ENCODE results near the gene ITPK1.

ITPK1 gene

DNA sequence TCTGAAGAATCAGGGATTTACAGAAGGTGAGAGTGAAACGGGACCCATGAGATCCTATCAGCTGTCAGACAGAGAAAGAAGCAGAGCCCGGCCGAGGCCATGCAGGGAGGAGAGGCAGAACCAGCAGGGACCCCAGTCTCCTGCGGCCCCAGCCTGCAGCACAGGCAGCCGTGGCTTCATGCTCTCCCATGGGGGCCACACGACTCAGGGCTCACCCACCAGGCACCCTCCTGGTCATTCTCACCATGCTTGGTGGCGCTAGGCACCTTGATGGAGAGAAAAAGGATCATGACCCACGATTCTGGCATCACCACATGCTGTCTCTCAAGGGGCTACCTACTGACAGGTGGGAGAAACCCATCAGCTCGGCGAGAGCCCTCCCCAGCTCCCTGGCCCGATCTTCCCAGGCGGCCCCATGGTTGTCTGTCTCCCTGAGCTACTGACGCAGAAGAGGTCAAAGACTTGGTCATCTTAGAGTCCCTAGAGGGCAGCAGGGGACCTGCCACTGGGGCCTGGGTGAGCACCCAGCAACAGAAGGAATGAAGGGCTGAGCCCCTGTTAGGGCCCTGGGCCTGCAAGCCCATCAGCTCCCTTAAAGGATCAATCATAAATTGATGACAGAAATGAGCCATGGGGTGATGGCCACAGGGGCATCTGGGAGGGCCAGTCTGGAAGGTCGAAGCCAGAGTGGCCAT is 58.0 kb downstream of the ITPK1 start:
- DNase-seq: no peak

- DNase-seq: no peak
Measured at GRCh38 chr14:93056840-93057585, 58.7 kb downstream of the ITPK1 start.

DNA sequence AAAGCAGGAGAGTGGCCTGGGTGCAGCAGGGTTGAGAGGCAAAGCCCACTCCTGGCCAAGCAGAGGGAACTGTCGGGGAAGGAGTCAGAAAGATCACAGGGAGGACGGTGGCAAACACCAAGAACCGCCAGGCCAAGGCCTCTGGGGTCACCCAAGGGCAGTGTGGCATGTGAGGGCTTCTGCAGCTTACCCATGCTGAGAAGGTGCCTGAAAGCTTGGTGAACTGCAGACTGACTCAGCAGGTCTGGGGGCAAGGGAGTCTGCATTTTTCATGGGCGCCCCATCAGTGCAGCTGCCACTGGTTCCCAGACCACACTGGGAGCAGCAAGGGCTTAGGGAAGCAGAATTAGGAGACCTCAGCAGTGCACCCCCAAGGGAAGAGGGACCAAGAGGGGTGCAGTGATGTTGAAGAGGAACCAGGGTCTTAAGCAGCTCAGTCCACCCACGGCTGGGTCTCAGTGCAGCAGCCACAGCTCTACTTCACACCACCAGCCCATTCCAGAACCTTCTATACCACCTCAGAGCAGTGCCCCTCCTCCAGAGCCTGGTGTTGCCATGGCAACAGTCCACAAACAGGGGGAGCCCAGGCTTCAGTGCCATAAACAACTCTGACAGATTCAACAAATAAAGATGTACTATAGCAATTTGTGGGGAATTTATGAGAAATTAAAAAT is 59.4 kb downstream of the ITPK1 start:
- peak; percentile 38 for DNase-seq

GRCh38 chr14:93055651-93056115 is 60.0 kb downstream of the ITPK1 start:
- DNase-seq: no peak

- DNase-seq: no peak
Measured at GRCh38 chr14:93054876-93055275, 60.8 kb downstream of the ITPK1 start.

DNA sequence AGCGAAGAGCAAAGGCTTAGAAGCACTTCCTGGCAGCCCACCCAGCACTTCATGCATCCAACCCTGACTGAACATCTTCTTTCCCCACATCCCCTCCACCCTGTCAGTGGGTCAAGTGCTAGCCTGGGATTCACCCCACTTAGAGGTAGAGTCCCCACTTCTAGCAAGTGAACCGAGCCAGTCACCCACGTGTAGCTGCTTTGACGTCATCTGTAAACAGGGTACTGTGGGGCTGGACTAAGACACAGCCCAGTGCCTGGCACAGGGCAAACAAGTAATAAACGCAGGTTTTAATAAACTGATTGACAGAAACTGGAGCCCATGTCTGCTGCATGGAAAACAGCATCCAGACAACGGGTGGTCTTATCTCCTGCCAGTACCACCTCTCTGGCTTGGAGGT is 61.7 kb downstream of the ITPK1 start:
- no peak for DNase-seq

- DNase-seq: no peak
Measured at GRCh38 chr14:93051600-93052546, 63.9 kb downstream of the ITPK1 start.

GRCh38 chr14:93050761-93051160 is 65.0 kb downstream of the ITPK1 start:
- DNase-seq: no peak

DNA sequence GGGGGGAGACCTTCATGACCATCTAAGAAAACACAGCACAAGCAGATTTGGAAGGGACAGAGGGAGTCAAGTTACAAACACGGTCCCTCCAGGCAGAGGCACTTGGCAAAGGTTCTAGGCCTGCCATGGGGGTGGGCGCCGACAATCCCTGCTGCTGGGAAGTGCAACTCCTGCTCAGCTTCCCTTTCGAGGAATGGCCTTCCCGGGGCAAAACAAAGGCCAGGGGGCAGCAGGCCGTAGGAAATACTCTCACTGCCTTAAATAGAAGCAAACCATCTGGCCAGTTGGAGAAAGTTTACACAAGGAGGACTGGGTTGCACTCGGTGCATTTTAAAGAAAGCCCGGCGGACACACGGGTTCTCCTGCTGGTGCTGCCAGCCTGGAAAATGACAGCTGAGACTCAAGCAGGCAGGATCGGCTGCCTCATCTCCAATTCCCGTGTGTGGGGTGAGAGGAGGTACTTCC is 65.8 kb downstream of the ITPK1 start:
- DNase-seq: no peak

DNA sequence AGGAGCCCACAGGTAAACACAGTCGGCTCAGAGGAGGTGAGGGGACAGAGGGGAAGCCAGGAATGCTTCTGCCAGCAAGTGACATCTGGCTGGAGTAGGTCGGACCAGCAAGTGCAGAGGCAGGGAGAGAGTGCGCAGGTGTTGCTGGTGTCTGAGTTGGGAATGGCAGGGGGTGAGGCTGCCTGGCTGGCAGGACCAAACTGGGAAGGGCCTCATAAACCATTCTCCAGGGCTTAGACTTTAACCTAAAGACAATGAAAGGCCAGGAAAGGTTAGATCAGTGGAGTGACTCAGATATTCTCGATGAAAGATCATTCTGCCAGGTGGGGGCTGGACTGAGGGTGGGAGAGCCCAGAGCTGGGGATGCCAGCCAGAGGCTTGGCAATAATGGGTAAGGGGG is 66.4 kb downstream of the ITPK1 start:
- DNase-seq: no peak

- no peak for DNase-seq
Measured at GRCh38 chr14:93048843-93049242, 66.9 kb downstream of the ITPK1 start.

DNA sequence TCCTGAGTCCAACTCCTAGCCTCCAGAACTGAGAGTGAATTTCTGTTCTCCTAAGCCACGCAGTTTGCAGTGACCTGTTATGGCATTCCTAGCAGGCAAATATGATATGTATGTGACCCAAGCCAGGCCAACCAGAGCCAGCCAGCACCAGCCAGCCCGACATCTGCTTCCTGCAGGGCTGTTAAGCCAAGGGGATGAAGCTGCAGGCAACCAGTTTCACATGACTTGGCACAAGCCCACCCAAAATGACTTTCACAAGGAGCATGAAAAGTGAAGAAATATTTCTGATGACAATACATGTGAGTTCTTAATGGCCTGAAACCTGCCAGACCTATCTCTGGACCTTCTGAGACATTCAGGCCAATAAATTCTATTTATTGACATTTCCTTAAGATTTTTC is 68.1 kb downstream of the ITPK1 start:
- no peak for DNase-seq

GRCh38 chr14:93047157-93047556 is 68.6 kb downstream of the ITPK1 start:
- DNase-seq: no peak

DNA sequence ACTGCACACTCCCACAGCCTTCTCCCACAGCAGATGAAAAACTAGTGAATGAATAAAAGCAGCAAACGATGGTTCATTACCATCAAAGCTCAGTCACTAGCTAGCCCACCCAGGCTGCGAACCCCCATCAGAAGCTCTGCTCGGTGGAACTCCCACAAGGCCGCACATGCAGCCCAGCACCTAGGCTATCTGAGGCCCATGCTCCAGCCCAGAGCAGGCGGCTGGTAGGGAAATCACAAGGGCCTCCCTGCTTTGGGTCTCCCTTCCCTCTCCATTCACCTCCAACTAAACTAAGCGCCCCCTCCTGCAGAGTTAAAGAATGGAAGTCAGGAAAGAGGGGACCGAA is 69.0 kb downstream of the ITPK1 start:
- no peak for DNase-seq

- no peak for DNase-seq
Measured at GRCh38 chr14:93045965-93046704, 69.6 kb downstream of the ITPK1 start.

- DNase-seq: no peak
Measured at GRCh38 chr14:93045211-93045674, 70.5 kb downstream of the ITPK1 start.

- DNase-seq: peak; percentile 40
Measured at GRCh38 chr14:93044556-93044955, 71.2 kb downstream of the ITPK1 start.

- no peak for DNase-seq
Measured at GRCh38 chr14:93044121-93044520, 71.6 kb downstream of the ITPK1 start.

- DNase-seq: no peak
Measured at GRCh38 chr14:93042968-93043940, 72.5 kb downstream of the ITPK1 start.

GRCh38 chr14:93041830-93042229 is 73.9 kb downstream of the ITPK1 start:
- no peak for DNase-seq

DNA sequence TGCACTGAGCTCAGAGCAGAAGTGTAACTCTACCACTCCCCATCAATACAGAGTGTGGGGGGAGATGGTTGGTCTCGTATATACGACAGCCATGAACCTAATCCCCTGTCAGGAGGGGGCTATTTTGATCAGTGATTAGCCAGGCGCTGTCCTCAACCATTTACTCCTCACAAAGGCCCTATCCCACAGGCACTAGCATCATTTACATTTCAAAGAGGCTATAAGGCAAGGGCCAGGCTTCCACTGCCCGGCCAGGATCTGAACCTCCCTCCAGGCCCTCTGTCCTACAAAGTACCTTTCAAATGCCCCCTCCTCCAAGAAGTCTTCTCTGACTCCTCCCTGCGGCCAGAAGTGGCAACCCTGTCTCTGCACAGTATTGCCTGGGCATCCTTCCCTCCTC is 74.7 kb downstream of the ITPK1 start:
- no peak for DNase-seq

All from CD4-positive, alpha-beta T cell treated with Interferon gamma for 1 hour (primary cell).